NOMO-1 treated with DMSO at 0.1 percent for 48 hours (cell line): Measurements from ENCODE around the gene ORM1.

Source experiments
- DNase-seq: peaks from one replicate; lab custom pipeline; 2025; ENCODE audit not compliant: unreplicated experiment; lab: John Stamatoyannopoulos, UW

ORM1 gene

DNA sequence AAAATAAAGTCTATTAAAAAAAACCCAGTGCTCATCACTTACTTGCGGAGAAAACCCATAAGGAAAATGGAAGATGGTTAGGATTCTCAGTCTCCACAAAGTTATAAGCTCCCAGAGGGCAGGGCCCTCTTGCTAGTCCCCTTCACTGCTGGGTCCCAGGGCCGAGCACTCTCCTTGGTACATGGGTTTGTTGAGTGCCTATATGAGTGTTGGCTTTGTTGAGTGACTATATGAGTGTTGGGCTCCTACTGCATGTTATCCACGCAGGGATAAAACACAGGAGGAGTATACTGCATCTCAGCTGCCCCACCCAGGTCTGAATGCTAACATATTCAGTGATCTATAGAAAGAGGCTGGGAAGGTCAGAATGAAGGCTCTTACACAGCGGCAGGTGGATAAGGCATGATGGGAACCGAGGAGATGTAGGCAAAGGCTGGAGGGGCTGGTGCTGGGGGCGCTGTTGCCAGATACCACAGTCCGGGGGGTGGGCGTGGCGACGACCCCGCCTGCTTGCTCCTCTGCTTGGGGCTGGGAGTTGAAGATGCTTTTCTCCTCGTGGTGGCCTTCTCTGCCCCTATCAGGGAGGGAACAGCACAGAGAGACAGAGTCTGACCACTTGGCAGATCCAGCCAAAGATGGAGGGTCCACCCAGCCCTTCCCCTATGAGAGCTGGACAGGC, 18.4 kb downstream of the ORM1 start:
- DNase-seq, result no peak

DNA sequence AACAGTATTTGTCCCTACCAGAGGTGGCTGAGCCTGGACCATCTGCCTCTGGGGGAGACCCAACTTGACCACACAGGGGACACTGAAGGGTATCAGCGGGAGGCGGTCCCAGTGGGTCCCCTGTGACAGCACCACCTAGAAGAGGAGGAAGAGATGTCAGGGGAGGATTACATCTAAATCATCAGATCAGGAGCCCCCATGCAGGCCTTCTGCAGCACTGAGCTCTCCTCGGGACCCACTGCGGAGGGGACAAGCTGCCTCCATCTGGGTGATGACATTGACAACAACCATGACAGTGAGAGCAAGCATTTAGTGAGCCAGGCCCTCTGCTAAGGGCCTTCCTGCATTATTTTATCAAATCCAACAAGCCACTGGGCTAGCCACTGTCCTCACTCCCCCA, 19.1 kb downstream of the ORM1 start:
- DNase-seq, result no peak

DNA sequence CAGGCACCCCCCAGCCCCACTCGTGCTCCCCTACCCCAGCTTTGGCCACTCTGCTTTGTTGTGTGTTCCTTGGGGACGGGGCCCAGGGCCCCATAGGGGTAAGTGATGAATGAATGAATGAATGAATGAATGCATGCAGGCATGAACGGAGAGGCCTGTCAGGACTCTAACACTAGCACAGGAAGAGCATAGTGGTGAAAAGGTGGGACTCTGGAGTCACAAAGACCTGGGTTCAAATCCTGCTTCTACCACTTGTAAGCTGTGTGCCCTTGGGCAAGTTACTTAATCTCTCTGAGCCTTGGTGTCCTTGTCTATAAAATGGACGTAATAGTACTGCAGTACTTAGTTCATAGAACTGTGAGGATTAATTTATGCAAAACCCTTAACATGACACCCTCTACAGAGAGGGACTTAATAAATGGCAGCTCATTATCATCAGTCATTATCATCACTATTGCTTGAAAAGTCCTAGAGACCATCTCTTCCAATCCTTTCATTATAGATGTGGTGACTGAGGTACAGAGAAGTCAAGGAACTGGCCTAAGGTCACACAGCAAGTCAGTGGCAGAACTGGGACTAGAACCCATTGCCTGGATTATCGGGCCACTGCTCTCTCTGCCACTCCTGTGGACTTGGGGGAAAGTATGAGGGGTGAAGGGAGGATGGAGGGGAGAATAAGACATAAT, 20.0 kb downstream of the ORM1 start:
- DNase-seq, result no peak

DNA sequence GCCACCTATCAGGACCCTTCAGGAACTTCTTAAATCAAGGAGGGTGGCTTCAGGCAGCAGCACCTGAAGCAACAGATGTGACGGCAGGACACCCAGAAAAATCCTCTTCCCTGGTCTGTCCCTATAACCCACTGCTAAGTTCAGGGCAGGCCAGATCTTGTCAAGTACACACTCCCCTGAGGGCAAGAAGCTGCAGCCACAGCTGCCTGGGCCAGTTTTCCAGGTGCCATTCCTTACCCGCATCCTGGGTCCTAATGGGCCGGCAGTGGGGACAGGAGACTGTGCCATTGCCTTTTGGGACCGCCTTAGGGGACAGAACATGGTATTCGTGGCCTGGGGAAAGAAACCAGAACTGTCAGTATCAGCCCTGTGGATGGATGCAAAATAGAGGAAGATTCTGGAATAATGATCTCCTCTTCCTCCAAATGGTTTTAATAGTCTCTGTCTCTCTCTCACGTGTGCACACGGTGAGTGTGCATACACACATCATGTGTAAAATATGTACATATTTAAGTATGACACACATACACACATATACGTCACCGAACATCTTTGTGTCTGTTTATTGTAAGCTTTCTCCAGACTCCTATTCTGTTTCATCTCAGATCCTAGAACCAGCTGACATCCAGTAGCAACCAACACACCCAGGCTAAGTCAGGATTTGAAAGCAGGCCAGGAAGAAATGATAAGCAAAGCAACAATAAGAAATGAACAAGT, 20.7 kb downstream of the ORM1 start:
- DNase-seq, result no peak

DNA sequence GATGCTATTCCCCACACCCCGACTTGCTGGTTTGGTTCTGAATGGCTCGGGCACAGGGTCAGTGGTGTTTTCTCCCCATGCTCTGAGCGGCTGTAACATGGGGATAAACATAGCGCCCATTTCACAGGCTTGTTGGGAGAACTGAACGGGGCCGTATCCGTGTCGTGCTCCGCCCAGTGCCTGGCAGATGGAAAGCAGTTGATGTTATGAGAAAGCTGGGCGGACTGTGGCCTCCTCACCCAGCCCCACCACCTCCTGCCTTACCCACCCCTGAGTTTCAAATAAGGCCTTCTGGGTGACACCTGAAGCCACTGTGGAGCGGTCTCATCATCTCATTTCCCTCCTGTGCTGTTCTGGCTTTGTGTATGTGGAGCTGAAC, 21.3 kb downstream of the ORM1 start:
- DNase-seq, result no peak

DNA sequence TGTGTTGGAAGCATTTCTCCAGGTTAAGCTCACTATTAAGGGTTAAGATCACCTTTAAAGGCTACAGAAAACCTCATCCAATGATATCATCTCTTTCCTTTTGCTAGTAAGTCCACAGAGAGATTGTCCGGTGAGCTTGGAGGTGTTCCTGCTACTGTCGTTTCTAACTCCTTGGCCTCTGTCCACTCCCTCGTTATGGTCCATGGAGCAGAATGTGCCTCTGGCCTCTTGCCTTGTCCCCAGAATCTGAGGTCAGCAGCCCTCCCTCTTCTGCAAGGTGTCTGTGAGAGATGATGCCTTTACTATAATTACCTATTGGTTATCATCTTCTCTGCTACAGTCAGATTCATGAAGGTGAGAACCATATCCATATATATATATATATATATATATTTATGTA, 21.8 kb downstream of the ORM1 start:
- DNase-seq, result no peak

DNA sequence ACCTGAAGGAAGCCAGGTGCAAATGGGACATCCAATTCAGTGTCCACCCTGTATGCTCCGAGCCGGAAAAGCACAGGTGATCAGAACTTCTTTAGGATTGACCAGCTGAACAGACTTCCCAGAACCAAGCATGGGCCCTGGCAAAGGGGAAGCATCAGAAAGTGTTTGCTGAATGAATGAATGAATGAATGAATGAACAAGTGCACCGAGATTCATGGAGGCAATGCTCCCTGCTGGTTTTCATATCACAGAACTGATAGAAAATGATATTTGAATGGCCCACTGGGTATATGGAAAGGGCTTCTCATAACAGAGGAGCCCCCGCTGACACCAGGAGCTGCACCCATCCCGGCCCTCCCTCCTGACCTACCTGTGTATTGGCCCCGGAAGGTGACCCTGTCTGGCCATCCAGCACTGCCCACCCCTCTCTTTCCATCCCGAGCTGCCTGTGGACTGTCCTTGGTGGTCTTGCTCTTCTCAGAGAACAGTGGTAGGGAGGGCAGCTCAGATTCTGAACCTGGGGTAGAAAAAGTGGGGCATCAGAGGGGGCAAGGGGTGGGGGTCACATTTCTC, 22.7 kb downstream of the ORM1 start:
- DNase-seq, result no peak

DNA sequence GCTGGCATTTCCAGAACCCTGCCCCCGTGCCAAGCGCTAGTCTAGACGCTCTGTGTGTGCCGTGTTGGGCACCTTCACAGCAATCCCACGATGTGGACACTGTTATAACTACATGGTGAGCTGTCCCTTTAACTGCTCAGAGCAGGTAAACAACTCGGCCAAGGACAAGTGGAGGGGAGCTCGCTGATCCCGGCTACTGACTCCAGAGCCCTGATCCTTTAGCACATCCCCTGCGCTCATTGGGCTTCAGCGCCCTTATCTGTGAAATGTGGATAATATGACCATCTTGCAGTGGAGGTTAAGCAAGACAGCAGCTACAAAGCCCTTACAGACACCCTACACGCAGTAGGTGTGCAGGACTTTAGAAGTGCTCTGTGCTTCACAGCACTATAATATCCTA, 23.2 kb downstream of the ORM1 start:
- no peak for DNase-seq

DNA sequence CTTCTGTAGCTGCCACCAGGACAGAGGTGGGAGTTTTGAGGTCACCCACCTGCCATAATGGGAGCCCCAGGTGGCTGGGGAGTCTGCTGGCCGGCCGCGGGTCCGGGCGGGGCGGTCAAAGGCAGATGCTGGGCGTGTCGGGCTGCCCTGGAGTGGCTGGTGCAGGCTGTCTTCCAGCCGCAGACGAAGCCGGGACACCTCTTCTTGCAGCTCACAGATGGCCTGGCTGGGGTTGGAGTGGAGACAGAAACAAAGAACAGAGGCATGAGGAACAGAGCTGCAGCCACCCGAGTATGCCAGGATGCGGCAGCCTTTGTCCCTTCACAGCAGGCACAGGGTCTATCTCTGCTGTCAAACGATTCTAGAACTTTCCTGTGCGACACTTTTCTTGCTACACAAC, 24.8 kb downstream of the ORM1 start:
- DNase-seq, result no peak

DNA sequence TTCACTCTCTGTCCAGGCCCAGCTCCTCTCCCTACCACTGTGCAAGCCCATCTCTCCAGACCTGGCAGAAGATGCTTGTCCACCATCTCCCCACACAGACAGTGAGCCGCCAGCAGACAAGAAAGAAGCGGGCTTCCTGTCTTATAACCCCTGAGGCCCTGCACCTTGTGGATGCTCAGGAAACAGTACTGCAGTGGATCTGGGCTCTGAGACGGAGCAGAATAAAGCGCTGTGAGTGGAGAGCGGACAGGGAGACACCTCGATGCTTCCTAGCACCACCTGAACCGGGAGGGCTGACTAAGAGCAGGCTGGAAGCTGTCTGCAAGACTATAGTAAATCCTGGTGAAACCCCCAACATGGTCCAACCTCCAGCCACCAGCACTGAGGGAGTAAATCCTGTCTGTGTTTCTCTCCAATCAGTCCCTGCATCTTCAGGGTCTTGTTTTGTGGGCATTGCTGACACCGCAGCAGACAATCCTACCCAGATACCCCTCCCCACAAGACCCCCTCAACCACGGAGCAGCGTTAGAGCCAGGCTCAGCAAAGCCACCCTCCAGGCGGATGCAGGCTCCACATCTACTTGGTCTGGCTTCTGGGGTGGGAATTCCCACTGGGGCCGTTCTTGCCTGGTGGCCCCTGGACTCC, 25.5 kb downstream of the ORM1 start:
- DNase-seq, result no peak

DNA sequence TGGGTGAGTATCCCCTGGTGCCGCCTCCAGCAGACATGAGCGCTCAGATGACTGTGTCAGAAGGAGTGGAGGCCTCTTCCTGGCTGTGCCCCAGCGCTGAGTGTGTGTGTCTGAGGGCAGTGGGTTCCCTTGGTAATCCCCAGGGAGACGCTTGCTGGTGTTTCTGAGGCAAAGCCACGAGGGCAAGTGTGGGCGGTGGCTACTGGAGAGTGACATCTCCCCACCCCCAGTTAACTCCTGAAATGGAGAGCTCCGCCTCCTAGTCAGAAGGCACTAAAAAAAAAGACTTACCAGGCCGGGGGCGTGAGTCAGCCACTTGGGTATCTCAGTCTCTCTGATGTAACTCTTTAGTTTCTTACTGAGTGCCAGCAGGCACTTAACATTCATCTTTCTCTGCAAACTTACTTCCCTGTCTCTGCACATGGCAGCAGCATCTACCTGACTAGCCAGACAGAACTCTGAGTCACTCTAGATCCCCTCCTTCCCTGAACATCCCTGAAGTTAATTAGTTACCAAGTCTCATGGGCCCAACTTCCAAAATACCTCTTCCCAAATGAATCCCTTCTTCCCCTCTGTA, 26.1 kb downstream of the ORM1 start:
- DNase-seq, result peak; percentile 94

DNA sequence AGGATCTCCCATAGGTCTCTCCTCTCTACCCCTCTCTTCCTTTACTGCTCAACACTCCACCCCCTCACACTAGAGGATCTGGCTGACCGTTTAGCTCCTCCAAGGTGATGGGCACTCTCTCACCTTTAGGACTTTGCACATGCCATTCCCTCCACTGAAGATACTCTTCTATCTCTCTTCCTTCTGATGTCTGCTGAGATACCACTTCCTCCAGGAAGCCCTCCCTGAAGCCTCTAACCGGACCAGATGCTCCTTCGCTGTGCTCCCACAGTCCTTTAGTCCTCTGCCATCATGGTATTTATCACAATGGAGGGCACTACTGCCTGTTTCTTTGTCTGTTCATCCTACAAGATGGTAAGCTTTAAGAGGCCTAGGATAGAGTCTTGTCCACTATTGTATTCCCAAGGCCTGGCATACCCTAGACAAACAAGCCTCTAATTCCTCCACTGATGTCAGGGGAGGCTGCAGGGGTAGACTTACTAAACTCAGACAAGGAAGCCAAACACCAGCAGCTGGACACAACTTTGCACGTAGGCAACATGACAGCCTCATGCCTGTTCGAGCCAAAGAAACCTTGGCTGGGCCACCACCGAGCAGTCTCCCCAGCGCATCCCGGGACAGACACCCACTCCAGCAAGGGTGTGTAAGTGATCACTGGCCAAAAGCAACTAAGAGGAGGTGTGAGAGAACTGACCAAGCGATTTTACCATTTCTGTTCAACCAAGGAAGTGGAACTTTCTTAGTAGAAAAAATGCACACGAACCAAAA, 27.0 kb downstream of the ORM1 start:
- no peak for DNase-seq

DNA sequence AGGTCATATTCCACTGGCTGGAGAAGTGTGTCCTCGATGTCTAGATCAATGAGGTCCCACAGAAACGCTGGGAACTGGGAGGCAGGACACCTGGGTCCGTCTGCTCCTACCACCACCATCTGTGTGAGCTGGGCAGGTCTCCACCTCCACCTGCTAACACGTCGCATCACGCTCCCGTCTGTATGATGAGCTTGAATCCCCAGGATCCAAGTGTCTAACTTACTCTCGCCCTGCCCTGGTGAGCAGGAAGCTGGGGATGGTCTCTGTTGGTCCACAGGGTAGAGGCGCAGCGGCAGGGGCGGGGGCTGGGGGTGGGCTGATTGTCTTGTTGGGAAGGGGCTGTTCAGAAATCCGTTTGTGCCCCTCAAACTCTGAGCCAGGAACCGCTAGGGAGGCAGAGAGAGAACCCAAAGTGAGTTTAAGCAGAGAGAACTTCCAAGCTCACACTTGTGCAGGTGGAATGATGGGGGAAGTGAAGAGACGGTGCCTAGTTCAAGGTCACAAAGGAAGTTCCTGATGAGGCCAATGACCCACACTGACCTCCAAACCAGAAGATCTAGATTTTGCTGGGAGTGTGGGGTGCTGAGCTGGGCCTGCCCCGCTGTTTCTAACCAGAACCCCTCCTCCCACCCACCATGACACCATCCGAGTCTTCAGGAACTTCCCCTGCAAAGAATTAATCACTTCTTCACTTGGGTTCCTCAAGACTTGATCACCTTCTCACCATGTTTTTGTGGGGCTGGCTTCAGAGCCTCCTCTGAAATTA, 27.9 kb downstream of the ORM1 start:
- DNase-seq, result no peak

DNA sequence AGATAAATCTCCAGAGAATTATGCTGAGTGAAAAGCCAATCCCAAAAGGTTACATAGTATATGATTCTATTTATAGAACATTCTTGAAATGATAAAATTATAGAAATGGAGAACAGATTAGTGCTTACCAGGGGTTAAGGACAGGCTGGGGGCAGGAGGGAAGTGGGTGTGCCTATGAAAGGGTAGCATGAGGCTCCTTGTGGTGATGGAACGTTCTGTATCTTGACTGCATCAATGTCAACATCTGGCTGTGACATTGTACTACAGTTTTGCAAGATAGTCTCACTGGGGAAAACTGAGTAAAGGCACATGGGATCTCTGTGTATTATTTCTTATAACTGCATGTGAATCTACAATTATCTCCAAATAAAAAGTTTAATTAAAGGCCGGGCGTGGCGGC, 29.0 kb downstream of the ORM1 start:
- DNase-seq, result no peak

DNA sequence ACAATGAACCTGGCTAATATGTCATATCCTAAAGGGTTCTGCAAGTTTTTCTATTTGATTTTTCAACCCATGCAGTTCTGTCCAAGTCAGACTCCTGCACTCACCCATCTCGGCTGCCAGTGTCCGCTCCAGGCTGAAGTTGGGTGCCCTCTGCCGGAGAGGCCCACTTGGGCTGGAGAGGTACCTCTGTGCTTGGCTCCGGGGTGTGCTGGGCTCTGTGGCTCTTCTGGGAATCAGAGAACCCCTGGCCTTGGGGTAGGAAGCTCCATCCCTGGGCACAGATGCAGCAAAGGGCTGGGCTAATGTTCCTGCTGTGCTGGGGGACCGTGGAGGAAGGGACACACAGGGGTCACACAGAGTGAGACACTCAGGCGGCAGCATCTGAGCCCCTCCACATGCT, 32.9 kb downstream of the ORM1 start:
- DNase-seq, result no peak

DNA sequence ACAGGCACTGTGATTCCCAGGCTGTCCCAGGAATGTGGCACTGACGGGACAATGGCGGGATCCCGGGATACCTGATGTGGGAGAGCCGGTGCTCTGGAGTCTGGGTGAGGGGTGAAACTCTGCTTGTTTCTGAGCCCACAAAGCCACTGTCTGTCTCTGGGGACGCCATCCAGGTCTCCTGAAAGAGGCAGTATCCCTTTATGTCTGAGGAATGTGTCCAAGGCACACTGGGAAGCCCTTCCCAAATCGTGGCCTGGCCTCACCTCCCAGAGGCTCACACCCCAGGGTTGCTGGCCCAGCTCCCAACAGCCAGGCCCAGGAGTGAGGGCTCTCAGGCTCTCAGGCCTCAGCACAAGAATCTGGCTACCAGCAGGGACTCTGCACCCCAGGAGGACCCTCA, 33.9 kb downstream of the ORM1 start:
- DNase-seq, result no peak

DNA sequence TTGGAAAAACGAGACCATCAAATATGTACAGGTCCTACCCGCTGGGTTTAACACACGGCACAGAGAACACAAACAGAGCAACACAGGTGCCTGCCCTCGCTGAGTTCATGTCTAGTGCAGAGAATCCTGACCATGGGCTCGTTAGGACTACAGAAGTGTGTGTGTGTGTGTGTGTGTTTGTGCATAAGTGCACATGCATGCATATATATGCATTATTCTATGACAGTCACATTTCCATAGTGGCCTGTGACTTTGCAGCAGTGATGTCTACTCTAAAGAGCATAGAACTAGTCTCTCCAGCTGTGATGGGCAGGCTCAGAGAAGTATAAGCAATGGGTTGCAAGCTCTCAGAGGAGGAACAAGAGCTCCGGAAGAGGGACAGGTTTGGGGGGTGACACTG, 34.5 kb downstream of the ORM1 start:
- DNase-seq, result no peak

DNA sequence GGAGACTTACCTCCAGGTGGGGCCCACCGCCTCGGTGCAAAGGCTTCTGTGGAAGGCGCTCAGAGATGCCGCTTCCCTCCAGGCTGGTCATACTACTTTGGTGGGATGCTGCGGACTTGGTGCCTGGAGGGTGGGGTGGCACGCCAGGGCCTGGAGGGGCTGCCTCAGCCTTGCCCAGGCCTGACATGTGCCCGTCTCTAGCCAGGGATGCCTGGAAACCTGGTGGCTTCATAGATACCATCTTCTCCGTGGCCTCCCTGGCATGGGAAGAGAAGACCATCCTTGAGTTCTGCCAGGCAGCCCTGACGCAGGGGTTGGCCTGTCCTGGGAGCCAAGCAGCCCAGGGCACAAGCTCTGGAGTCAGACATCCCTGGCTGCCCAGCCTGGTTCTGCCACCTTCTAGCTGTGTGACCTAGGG, 35.0 kb downstream of the ORM1 start:
- no peak for DNase-seq

DNA sequence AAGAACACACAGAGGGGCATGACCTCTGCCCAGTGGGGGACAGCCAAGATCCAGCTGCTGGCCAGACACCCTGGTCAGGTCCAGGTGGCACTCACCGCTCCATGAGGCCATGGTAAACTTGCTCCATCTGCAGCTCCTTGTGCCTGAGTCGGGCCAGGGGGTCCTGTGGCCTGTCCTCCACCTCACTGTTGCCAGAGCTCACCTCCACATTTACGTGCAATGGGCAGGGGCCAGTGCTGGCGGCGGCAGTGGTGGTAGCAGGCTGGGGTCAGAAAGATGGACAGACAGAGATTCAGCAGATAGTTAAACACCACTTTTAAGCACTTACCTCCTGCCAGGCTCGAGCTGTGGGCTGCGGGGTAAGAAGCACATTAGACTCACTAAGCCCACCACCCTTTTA, 36.9 kb downstream of the ORM1 start:
- no peak for DNase-seq

DNA sequence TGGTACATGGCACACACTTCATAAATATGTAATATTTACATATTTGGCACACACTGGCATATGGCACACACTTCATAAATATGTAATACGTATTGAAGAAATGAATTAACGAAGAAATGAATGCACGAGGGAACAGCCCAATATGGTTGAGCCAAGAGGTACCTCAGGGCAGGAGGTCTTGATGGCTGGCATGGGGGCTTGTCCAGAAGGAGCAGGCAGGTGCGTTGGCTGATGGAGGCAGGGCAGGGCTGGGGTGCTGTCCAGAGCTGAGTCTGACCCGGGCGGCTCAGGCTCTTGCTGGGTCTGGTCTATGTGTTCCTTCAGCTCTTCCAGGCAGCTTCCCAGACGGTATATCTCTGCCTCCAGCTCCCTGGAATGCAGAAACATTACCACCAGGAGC, 38.6 kb downstream of the ORM1 start:
- DNase-seq, result no peak
